ENCODE results near the gene MMEL1. TPM values are rescaled to one million over a fixed set of nuclear protein-coding genes. Genes with fewer than 3 reads are reported as not detected.
A peak's percentile ranks its signal among the peaks of the same experiment; 100 is the strongest.

The MMEL1 gene
- total RNA-seq, 3 donors from 2014 or later, result 9.2 to 12.7 TPM; not detected in 1

- no peaks in the 10 kb centered on the region for H3K36me3 ChIP-seq
- TF ChIP-seq POLR2AphosphoS5 (IDR thresholded peaks at IDR 0.05) (no peak), CTCF (IDR thresholded peaks at IDR 0.05) (no peak), POLR2A (IDR thresholded peaks at IDR 0.05) (no peak)
- H3K27ac ChIP-seq, result peak overlapping the region; percentile 98 to 100
- DNase-seq (ENCODE audit: low spot score in 2 of 2), result no peak
- H3K4me1 ChIP-seq, result peaks cover 32 to 33% of the 10 kb centered on the region in 2 donors
- H3K9me3 ChIP-seq, result no peaks in the 10 kb centered on the region
- H3K27me3 ChIP-seq, result peaks cover 5 to 11% of the 10 kb centered on the region in 2 donors
- intact Hi-C loops (cut with DNase I; ENCODE audit: low total_unique reads), result no loop called here
- H3K4me3 ChIP-seq, result no peak overlapping the region
Observed at GRCh38 chr1:2544875-2545640, 87.8 kb downstream of the MMEL1 start.

- TF ChIP-seq POLR2AphosphoS5 (IDR thresholded peaks at IDR 0.05) (no peak), POLR2A (IDR thresholded peaks at IDR 0.05) (no peak), CTCF (IDR thresholded peaks at IDR 0.05) (no peak)
Observed at GRCh38 chr1:2544093-2544874, 88.5 kb downstream of the MMEL1 start.

GRCh38 chr1:2543543-2544092, 89.2 kb downstream of the MMEL1 start:
- intact Hi-C loops (cut with DNase I; ENCODE audit: low total_unique reads), result no loop called here
- H3K4me1 ChIP-seq, result peaks cover 27% of the 10 kb centered on the region in 2 donors
- no peak for TF ChIP-seq POLR2A (IDR thresholded peaks at IDR 0.05)
- no peak for TF ChIP-seq CTCF (IDR thresholded peaks at IDR 0.05)
- no peak for TF ChIP-seq POLR2AphosphoS5 (IDR thresholded peaks at IDR 0.05)
- H3K27me3 ChIP-seq, result peaks cover 5 to 15% of the 10 kb centered on the region in 2 donors
- no peak for DNase-seq (ENCODE audit: low spot score in 2 of 2)
- H3K27ac ChIP-seq, result no peak overlapping the region
- no peaks in the 10 kb centered on the region for H3K9me3 ChIP-seq
- H3K4me3 ChIP-seq, result peak overlapping the region in 1 of 3 donors; percentile 46
- H3K36me3 ChIP-seq, result no peaks in the 10 kb centered on the region

More at GRCh38 chr1:2544093-2544874, 88.5 kb downstream of the MMEL1 start:
- no peaks in the 10 kb centered on the region for H3K9me3 ChIP-seq
- intact Hi-C loops (cut with DNase I; ENCODE audit: low total_unique reads), result no loop called here
- peak overlapping the region in 1 of 3 donors; percentile 46 for H3K4me3 ChIP-seq
- DNase-seq (ENCODE audit: low spot score in 2 of 2), result no peak
- no peaks in the 10 kb centered on the region for H3K36me3 ChIP-seq
- H3K27me3 ChIP-seq, result peaks cover 5 to 11% of the 10 kb centered on the region in 2 donors
- H3K27ac ChIP-seq, result peak overlapping the region; percentile 98 to 100
- H3K4me1 ChIP-seq, result peaks cover 32% of the 10 kb centered on the region in 2 donors

- no peak overlapping the region for H3K4me3 ChIP-seq
- peaks cover 5 to 25% of the 10 kb centered on the region in 2 donors for H3K27me3 ChIP-seq
- no peak for TF ChIP-seq CTCF (IDR thresholded peaks at IDR 0.05)
- no peak for TF ChIP-seq POLR2AphosphoS5 (IDR thresholded peaks at IDR 0.05)
- TF ChIP-seq POLR2A (IDR thresholded peaks at IDR 0.05), result no peak
- intact Hi-C loops (cut with DNase I; ENCODE audit: low total_unique reads), result no loop called here
- H3K27ac ChIP-seq, result no peak overlapping the region
- H3K36me3 ChIP-seq, result no peaks in the 10 kb centered on the region
- H3K4me1 ChIP-seq, result peaks cover 18 to 27% of the 10 kb centered on the region in 2 donors
- no peak for DNase-seq (ENCODE audit: low spot score in 2 of 2)
- no peaks in the 10 kb centered on the region for H3K9me3 ChIP-seq
Observed at GRCh38 chr1:2542246-2542915, 90.4 kb downstream of the MMEL1 start.
